Osteoblast (primary cell): ENCODE data around the gene LEAP2. TPM values are rescaled to one million over a fixed set of nuclear protein-coding genes. Genes with fewer than 3 reads are reported as not detected.

Experiments
- DNase-seq: peaks from one replicate; pipeline ENCODE4 v3.0.0; 2011; ENCODE audit warnings: low spot score, mixed read lengths; ENCODE audit not compliant: insufficient read length; ENCODE audit errors: missing footprints
- H2AFZ ChIP-seq: 2 replicates; pipeline ENCODE4 v1.6.0; 2011; ENCODE audit warnings: mild to moderate bottlenecking, low read length
- H3K27ac ChIP-seq: 2 replicates; pipeline ENCODE4 v1.5.1; 2011; ENCODE audit warnings: mild to moderate bottlenecking, low read depth, low read length, moderate library complexity
- H3K27me3 ChIP-seq: 2 replicates; pipeline ENCODE4 v1.6.0; 2012; ENCODE audit warnings: mild to moderate bottlenecking, control low read depth, inconsistent platforms, low read length, moderate library complexity; ENCODE audit not compliant: insufficient read depth
- H3K36me3 ChIP-seq: 2 replicates; pipeline ENCODE4 v1.5.1; 2011; ENCODE audit warnings: mild to moderate bottlenecking, low read length, control low read depth, moderate library complexity; ENCODE audit not compliant: insufficient read depth
- H3K4me1 ChIP-seq: 2 replicates; pipeline ENCODE4 v1.5.1; 2011; ENCODE audit warnings: mild to moderate bottlenecking, low read length, control low read depth, moderate library complexity; ENCODE audit not compliant: insufficient read depth
- H3K4me2 ChIP-seq: 2 replicates; pipeline ENCODE4 v1.6.0; 2011; ENCODE audit warnings: mild to moderate bottlenecking, low read length; ENCODE audit not compliant: insufficient read depth
- H3K4me3 ChIP-seq: fragments of 200-600 bp; sonication (generic); 3 replicates; pipeline ENCODE4 v1.5.1; 2012; ENCODE audit warnings: mild to moderate bottlenecking, low read length, inconsistent platforms; ENCODE audit not compliant: insufficient read depth
- H3K79me2 ChIP-seq: 2 replicates; pipeline ENCODE4 v1.6.0; 2012; ENCODE audit warnings: mild to moderate bottlenecking, low read length, control low read depth, inconsistent platforms; ENCODE audit not compliant: insufficient read depth
- H3K9me3 ChIP-seq: 2 replicates; pipeline ENCODE4 v1.5.1; 2011; ENCODE audit warnings: low read depth, low read length, control low read depth
- H4K20me1 ChIP-seq: 2 replicates; pipeline ENCODE4 v1.6.0; 2012; ENCODE audit warnings: mild to moderate bottlenecking, low read length, control low read depth; ENCODE audit not compliant: insufficient read depth
- total RNA-seq: library from RNA; depleted of rRNA; stranded (reverse); fragments of >200 nt; gene quantifications from 2 replicates; pipeline ENCODE4 v1.2.3, GENCODE V29; 2012
- TF ChIP-seq, protein P1 (sequence below): IDR thresholded peaks from 2 replicates; pipeline ENCODE4 v1.5.1; 2011; ENCODE audit warnings: mild to moderate bottlenecking, low read depth, low read length, moderate library complexity; ENCODE audit errors: extremely low read depth

Gene LEAP2
- total RNA-seq, 1 donor = under 0.01 TPM

DNA sequence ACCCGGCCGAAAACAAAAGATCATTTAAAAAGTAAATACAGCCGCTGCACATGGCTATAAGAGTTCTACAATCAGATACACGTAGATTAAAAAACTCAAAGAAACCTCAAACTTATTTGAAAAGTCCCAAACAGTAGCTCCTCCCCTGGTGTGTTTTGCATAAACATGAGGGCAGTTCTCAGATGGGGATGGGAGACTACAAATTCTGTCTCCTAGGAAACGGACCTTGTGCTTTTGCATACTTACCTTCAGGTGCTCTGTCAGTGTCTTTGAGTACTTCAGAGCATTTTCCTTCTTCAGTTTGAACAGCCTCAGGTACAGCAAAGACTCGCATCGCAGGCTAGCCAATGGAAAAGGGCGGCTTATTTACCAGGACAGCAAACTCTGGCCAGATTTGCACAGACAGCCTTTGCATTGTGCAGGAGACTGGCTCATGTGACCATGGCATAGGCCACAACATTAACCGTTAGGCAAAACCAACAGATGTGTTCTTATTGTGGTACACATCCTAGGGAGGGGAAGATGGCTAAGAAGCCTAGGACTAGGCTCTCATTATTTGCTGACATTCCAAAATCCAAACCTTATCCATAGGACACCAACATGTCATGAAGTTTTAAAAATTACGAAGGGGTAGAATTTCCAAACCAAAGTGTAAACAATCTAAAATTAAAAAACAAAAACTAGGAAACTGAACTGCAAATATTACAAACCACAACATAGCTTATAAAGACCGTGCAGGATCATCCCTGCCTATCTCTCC, 12.8 kb downstream of the LEAP2 start:
- H4K20me1 ChIP-seq = peaks cover 6% of the 10 kb centered on the region
- DNase-seq = no peak
- peaks cover 76% of the 10 kb centered on the region for H3K36me3 ChIP-seq
- no peaks in the 10 kb centered on the region for H3K27me3 ChIP-seq
- no peak overlapping the region for H2AFZ ChIP-seq
- no peaks in the 10 kb centered on the region for H3K9me3 ChIP-seq
- H3K4me2 ChIP-seq = no peak overlapping the region
- TF ChIP-seq, protein P1, sequence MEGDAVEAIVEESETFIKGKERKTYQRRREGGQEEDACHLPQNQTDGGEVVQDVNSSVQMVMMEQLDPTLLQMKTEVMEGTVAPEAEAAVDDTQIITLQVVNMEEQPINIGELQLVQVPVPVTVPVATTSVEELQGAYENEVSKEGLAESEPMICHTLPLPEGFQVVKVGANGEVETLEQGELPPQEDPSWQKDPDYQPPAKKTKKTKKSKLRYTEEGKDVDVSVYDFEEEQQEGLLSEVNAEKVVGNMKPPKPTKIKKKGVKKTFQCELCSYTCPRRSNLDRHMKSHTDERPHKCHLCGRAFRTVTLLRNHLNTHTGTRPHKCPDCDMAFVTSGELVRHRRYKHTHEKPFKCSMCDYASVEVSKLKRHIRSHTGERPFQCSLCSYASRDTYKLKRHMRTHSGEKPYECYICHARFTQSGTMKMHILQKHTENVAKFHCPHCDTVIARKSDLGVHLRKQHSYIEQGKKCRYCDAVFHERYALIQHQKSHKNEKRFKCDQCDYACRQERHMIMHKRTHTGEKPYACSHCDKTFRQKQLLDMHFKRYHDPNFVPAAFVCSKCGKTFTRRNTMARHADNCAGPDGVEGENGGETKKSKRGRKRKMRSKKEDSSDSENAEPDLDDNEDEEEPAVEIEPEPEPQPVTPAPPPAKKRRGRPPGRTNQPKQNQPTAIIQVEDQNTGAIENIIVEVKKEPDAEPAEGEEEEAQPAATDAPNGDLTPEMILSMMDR = no peak
- no peak overlapping the region for H3K27ac ChIP-seq
- no peaks in the 10 kb centered on the region for H3K4me1 ChIP-seq
- H3K79me2 ChIP-seq = peaks cover 10% of the 10 kb centered on the region
- no peak overlapping the region for H3K4me3 ChIP-seq

- no peaks in the 10 kb centered on the region for H3K9me3 ChIP-seq
- H3K79me2 ChIP-seq = peaks cover 14% of the 10 kb centered on the region
- H3K4me1 ChIP-seq = no peaks in the 10 kb centered on the region
- peaks cover 4% of the 10 kb centered on the region for H4K20me1 ChIP-seq
- no peak overlapping the region for H3K4me3 ChIP-seq
- H3K4me2 ChIP-seq = no peak overlapping the region
- no peak overlapping the region for H3K27ac ChIP-seq
- TF ChIP-seq, protein P1 = no peak
- H2AFZ ChIP-seq = no peak overlapping the region
- peaks cover 76% of the 10 kb centered on the region for H3K36me3 ChIP-seq
- DNase-seq = no peak
- no peaks in the 10 kb centered on the region for H3K27me3 ChIP-seq
These were observed 13.8 kb downstream of the LEAP2 start for GRCh38 chr5:132887283-132887682.

DNA sequence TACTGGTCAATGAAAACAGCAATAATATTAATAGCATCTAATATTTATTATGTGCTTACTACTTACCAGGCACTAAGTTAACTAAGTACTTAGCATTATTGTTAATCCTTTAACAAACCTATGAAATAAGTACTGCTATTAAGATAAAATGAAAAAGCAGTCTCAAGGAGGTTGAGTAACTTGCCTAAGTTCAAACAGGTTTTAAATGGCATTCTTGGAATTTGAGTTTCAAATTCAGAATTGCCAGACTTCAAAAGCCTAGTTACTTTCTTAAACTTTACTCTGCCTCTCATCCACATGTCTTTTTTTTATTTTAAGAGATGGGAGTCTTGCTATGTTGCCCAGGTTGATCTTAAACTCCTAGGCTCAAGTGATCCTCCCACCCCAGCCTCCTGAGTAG, 16.0 kb downstream of the LEAP2 start:
- peaks cover 30% of the 10 kb centered on the region for H3K79me2 ChIP-seq

GRCh38 chr5:132890817-132891216, 17.3 kb downstream of the LEAP2 start:
- Histone ChIP-seq H3K4me1 (no peaks in the 10 kb centered on the region), H3K9me3 (no peaks in the 10 kb centered on the region), H3K27me3 (no peaks in the 10 kb centered on the region), H3K36me3 (peaks cover 79% of the 10 kb centered on the region), H3K27ac (no peak overlapping the region), H4K20me1 (peaks cover 7% of the 10 kb centered on the region), H3K79me2 (peaks cover 41% of the 10 kb centered on the region), H3K4me2 (no peak overlapping the region), H3K4me3 (no peak overlapping the region), H2AFZ (no peak overlapping the region)
- TF ChIP-seq, protein P1 = no peak
- DNase-seq = no peak

More for the DNA sequence above, 16.0 kb downstream of the LEAP2 start:
- Histone ChIP-seq H3K27me3 (no peaks in the 10 kb centered on the region), H3K27ac (no peak overlapping the region), H4K20me1 (peaks cover 7% of the 10 kb centered on the region), H3K9me3 (no peaks in the 10 kb centered on the region), H3K4me1 (no peaks in the 10 kb centered on the region), H2AFZ (no peak overlapping the region), H3K4me3 (no peak overlapping the region), H3K36me3 (peaks cover 74% of the 10 kb centered on the region), H3K4me2 (no peak overlapping the region)
- TF ChIP-seq, protein P1 = no peak
- no peak for DNase-seq
